ENCODE results near the gene GIN1.

GIN1 gene

GRCh38 chr5:103114440-103114839 is 5.5 kb downstream of the GIN1 start:
- no peak overlapping the region for H3K4me3 ChIP-seq (ENCODE audit: control insufficient read depth, low read depth, low read length)
- DNase-seq (ENCODE audit: low read depth) = no peak
- no peak for TF ChIP-seq CTCF (conservative IDR thresholded peaks at IDR 0.05; ENCODE audit: control insufficient read depth, insufficient read depth, low read depth, low read length)

GRCh38 chr5:103112910-103113309 is 7.0 kb downstream of the GIN1 start:
- no peak for DNase-seq (ENCODE audit: low read depth)
- no peak for TF ChIP-seq CTCF (conservative IDR thresholded peaks at IDR 0.05; ENCODE audit: control insufficient read depth, insufficient read depth, low read depth, low read length)
- no peak overlapping the region for H3K4me3 ChIP-seq (ENCODE audit: control insufficient read depth, low read depth, low read length)

- no peak for DNase-seq (ENCODE audit: low read depth)
- no peak overlapping the region for H3K4me3 ChIP-seq (ENCODE audit: control insufficient read depth, low read depth, low read length)
Measured at GRCh38 chr5:103111468-103111867, 8.5 kb downstream of the GIN1 start.

GRCh38 chr5:103110403-103110802 is 9.5 kb downstream of the GIN1 start:
- DNase-seq (ENCODE audit: low read depth) = no peak
- H3K4me3 ChIP-seq (ENCODE audit: control insufficient read depth, low read depth, low read length) = no peak overlapping the region
- no peak for TF ChIP-seq CTCF (conservative IDR thresholded peaks at IDR 0.05; ENCODE audit: control insufficient read depth, insufficient read depth, low read depth, low read length)

More at GRCh38 chr5:103111468-103111867, 8.5 kb downstream of the GIN1 start:
- no peak for TF ChIP-seq CTCF (conservative IDR thresholded peaks at IDR 0.05; ENCODE audit: control insufficient read depth, insufficient read depth, low read depth, low read length)

- H3K4me3 ChIP-seq (ENCODE audit: control insufficient read depth, low read depth, low read length) = no peak overlapping the region
- no peak for DNase-seq (ENCODE audit: low read depth)
- TF ChIP-seq CTCF (conservative IDR thresholded peaks at IDR 0.05; ENCODE audit: control insufficient read depth, insufficient read depth, low read depth, low read length) = no peak
Measured at GRCh38 chr5:103109277-103109676, 10.7 kb downstream of the GIN1 start.

GRCh38 chr5:103108086-103108485 is 11.9 kb downstream of the GIN1 start:
- no peak for DNase-seq (ENCODE audit: low read depth)
- TF ChIP-seq CTCF (conservative IDR thresholded peaks at IDR 0.05; ENCODE audit: control insufficient read depth, insufficient read depth, low read depth, low read length) = no peak
- H3K4me3 ChIP-seq (ENCODE audit: control insufficient read depth, low read depth, low read length) = no peak overlapping the region

- TF ChIP-seq CTCF (conservative IDR thresholded peaks at IDR 0.05; ENCODE audit: control insufficient read depth, insufficient read depth, low read depth, low read length) = no peak
- no peak for DNase-seq (ENCODE audit: low read depth)
- no peak overlapping the region for H3K4me3 ChIP-seq (ENCODE audit: control insufficient read depth, low read depth, low read length)
Measured at GRCh38 chr5:103102234-103102633, 17.7 kb downstream of the GIN1 start.

Data from fibroblast of mammary gland (primary cell).